Measurements from ENCODE around the gene EFHD2.

DNA sequence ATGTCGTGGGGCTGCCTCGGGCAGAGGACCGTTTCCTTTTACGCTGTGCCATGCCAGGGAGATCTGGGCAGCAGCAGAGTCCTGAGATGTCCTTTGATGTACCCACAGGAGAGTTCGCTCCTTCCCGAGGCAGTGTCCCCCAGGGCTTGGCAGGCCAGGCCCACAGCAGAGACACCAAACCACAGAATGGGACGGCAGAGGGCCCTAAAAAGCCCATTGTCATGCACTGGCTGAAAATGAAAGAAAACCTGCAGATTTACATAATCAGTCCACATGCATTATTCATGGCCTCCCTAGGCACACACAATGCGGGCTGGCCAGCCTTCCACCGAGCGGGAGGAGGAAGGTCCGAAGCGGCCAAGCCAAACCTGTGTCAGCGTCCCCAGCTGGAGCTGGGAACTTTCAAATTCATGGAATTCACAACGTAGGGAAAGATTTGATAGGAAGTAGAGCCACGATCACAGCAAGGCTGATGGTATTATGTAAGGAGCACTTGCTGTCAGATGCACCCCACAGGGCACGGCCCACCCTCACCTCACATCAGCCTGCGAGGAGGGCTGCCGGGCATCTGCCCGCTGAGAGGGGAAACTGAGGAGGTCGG is 25.3 kb upstream of the EFHD2 start:
- TF ChIP-seq, protein P1, sequence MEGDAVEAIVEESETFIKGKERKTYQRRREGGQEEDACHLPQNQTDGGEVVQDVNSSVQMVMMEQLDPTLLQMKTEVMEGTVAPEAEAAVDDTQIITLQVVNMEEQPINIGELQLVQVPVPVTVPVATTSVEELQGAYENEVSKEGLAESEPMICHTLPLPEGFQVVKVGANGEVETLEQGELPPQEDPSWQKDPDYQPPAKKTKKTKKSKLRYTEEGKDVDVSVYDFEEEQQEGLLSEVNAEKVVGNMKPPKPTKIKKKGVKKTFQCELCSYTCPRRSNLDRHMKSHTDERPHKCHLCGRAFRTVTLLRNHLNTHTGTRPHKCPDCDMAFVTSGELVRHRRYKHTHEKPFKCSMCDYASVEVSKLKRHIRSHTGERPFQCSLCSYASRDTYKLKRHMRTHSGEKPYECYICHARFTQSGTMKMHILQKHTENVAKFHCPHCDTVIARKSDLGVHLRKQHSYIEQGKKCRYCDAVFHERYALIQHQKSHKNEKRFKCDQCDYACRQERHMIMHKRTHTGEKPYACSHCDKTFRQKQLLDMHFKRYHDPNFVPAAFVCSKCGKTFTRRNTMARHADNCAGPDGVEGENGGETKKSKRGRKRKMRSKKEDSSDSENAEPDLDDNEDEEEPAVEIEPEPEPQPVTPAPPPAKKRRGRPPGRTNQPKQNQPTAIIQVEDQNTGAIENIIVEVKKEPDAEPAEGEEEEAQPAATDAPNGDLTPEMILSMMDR (IDR thresholded peaks at IDR 0.05): no peak
- no peak for TF ChIP-seq POLR2AphosphoS5 (IDR thresholded peaks at IDR 0.05; ENCODE audit: low read depth, low read length)
- TF ChIP-seq, protein P2, sequence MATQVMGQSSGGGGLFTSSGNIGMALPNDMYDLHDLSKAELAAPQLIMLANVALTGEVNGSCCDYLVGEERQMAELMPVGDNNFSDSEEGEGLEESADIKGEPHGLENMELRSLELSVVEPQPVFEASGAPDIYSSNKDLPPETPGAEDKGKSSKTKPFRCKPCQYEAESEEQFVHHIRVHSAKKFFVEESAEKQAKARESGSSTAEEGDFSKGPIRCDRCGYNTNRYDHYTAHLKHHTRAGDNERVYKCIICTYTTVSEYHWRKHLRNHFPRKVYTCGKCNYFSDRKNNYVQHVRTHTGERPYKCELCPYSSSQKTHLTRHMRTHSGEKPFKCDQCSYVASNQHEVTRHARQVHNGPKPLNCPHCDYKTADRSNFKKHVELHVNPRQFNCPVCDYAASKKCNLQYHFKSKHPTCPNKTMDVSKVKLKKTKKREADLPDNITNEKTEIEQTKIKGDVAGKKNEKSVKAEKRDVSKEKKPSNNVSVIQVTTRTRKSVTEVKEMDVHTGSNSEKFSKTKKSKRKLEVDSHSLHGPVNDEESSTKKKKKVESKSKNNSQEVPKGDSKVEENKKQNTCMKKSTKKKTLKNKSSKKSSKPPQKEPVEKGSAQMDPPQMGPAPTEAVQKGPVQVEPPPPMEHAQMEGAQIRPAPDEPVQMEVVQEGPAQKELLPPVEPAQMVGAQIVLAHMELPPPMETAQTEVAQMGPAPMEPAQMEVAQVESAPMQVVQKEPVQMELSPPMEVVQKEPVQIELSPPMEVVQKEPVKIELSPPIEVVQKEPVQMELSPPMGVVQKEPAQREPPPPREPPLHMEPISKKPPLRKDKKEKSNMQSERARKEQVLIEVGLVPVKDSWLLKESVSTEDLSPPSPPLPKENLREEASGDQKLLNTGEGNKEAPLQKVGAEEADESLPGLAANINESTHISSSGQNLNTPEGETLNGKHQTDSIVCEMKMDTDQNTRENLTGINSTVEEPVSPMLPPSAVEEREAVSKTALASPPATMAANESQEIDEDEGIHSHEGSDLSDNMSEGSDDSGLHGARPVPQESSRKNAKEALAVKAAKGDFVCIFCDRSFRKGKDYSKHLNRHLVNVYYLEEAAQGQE (IDR thresholded peaks at IDR 0.05; ENCODE audit: insufficient read depth in 1 of 2, low read depth in 2 of 2, low read length in 1 of 2): no peak
- no peak for TF ChIP-seq TCF7L2 (IDR thresholded peaks at IDR 0.05; ENCODE audit: low read depth, low read length)
- TF ChIP-seq SIN3A (IDR thresholded peaks at IDR 0.05; ENCODE audit: borderline replicate concordance, insufficient read depth, low read depth, low read length): no peak
